Right lobe of liver (tissue), 4 donors: ENCODE measurements around the gene TFEB.

Source experiments
- CTCF ChIP-seq, 4 donors: fragments of 200-600 bp in 3 of 4; fragments of 450-650 bp in 1 of 4; IDR thresholded peaks; one replicate each; pipeline versions ENCODE4 v1.5.1 to v1.8.0; 2016 to 2022; ENCODE audit warnings: antibody characterized with exemption in 4 of 4, mild to moderate bottlenecking in 2 of 4
- POLR2A ChIP-seq: fragments of 450-650 bp; IDR thresholded peaks from one replicate; pipeline ENCODE4 v1.6.1; 2017; ENCODE audit warnings: antibody characterized with exemption, mild to moderate bottlenecking
- donor health status: DM: no; HTN: no; CAD: no.
- donor health status: DM: no; HTN: no; CAD: no.
- donor health status: DM: no; HTN: yes; CAD: no.

DNA sequence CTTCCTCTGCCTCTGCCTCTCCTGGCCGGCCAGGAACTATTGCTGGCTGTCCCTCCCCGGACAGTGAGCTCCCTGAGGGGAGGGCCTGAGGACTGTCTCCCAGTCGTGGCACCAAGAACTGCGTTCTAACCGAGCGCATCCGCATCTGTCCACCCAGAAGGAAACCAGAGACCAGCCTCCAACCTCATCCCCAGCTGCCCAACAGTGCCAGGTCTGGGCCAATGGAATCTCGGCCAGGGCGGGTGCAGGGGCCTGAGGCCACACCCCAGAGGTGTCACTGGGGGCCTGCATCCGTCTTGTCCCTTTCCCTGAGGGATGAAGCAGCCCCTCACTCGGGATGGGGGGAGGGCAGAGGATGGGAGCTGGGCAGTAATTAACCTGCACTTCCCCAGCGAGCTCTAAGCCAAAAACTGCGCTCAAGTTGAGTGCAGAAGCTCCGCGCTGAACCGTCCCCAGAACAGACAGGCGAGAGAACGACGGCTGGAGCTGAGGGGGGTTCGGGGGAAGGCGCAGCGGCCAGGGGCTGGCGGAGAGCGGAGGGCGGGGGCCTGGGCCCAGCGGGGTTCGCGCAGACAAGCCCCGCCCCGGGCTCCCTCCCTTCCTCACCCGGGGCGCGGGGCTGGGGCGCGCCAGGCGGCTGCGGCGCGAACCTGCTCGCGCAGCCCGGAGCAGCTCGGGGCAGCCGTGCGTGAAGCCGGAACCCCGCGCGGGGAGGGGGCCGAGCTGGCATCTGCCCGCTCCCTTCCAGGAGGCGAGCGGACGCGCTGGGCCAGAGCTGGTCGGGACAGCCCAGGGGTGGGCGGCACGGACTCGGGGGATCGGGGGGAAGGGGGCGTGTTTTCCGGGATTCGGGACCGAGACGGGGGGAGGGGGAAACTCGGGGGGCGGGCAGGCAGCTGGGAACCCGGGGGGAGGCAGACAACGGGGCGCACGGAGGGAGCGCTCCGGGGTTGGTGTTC lies 1.4 kb downstream of the TFEB start:
- TF ChIP-seq POLR2A (peak; percentile 25), CTCF (IDR thresholded peaks at IDR 0.05) (no peak)
